Measurements from ENCODE around the gene CDKN2B-AS1. TPM values are rescaled to one million over a fixed set of nuclear protein-coding genes. Genes with fewer than 3 reads are reported as not detected.

The CDKN2B-AS1 gene
- polyA plus RNA-seq, 1 donor (not counting 4 experiments of a cell fraction or from before 2014, with no cell fraction given): 1.1 TPM

GRCh38 chr9:22068369-22068768 lies 73.8 kb downstream of the CDKN2B-AS1 start:
- Histone ChIP-seq H4K20me1 (ENCODE audit: control insufficient read depth, extremely low read depth, insufficient read depth, low read length) (no peaks in the 10 kb centered on the region), H3K4me2 (ENCODE audit: control insufficient read depth, extremely low read depth, insufficient read depth, low read depth, low read length) (no peak overlapping the region), H3K4me3 (ENCODE audit: control insufficient read depth in 2 of 3, extremely low read depth in 1 of 3, insufficient read depth in 2 of 3, low read depth in 1 of 3, low read length in 3 of 3) (no peak overlapping the region), H3K27me3 (ENCODE audit: control insufficient read depth, extremely low read depth, insufficient read depth, low read length) (no peaks in the 10 kb centered on the region), H3K79me2 (ENCODE audit: control insufficient read depth, insufficient read depth, low read length) (no peaks in the 10 kb centered on the region), H3K9ac (ENCODE audit: control insufficient read depth, extremely low read depth, insufficient read depth, low read length) (no peak overlapping the region), H3K9me3 (ENCODE audit: control insufficient read depth, low read depth, low read length) (no peaks in the 10 kb centered on the region), H3K36me3 (ENCODE audit: control insufficient read depth in 2 of 2, extremely low read depth in 1 of 2, insufficient read depth in 2 of 2, low read length in 2 of 2) (no peaks in the 10 kb centered on the region), H2AFZ (ENCODE audit: control insufficient read depth, low read length) (no peak overlapping the region), H3K27ac (ENCODE audit: control insufficient read depth, insufficient read depth, low read length) (no peak overlapping the region), H3K9me1 (ENCODE audit: control insufficient read depth, extremely low read depth, insufficient read depth, low read length) (no peaks in the 10 kb centered on the region), H3K4me1 (ENCODE audit: control insufficient read depth, extremely low read depth, insufficient read depth, low read length) (peaks cover 4% of the 10 kb centered on the region)
- no peak for DNase-seq (ENCODE audit: low read depth, low spot score)
- TF ChIP-seq CTCF (optimal IDR thresholded peaks at IDR 0.05 in 1 of 3, IDR thresholded peaks at IDR 0.05 in 1 of 3, conservative IDR thresholded peaks at IDR 0.05 in 1 of 3; ENCODE audit: extremely low read depth in 1 of 3, insufficient read depth in 2 of 3, low read length in 3 of 3) (no peak), EZH2 (IDR thresholded peaks at IDR 0.05; ENCODE audit: low read length) (no peak)
- dilution Hi-C loops (cut with MboI; ENCODE audit: extremely low pct_ligation_motif_present, low sequenced_read_pairs): no loop called here
- FAIRE-seq: no peak

GRCh38 chr9:22073349-22073748 lies 78.8 kb downstream of the CDKN2B-AS1 start:
- Histone ChIP-seq H4K20me1 (ENCODE audit: control insufficient read depth, extremely low read depth, insufficient read depth, low read length) (no peaks in the 10 kb centered on the region), H3K4me2 (ENCODE audit: control insufficient read depth, extremely low read depth, insufficient read depth, low read depth, low read length) (no peak overlapping the region), H3K79me2 (ENCODE audit: control insufficient read depth, insufficient read depth, low read length) (no peaks in the 10 kb centered on the region), H3K36me3 (ENCODE audit: control insufficient read depth in 2 of 2, extremely low read depth in 1 of 2, insufficient read depth in 2 of 2, low read length in 2 of 2) (no peaks in the 10 kb centered on the region), H3K9ac (ENCODE audit: control insufficient read depth, extremely low read depth, insufficient read depth, low read length) (no peak overlapping the region), H3K9me1 (ENCODE audit: control insufficient read depth, extremely low read depth, insufficient read depth, low read length) (no peaks in the 10 kb centered on the region), H2AFZ (ENCODE audit: control insufficient read depth, low read length) (no peak overlapping the region), H3K27me3 (ENCODE audit: control insufficient read depth, extremely low read depth, insufficient read depth, low read length) (no peaks in the 10 kb centered on the region), H3K9me3 (ENCODE audit: control insufficient read depth, low read depth, low read length) (no peaks in the 10 kb centered on the region), H3K27ac (ENCODE audit: control insufficient read depth, insufficient read depth, low read length) (no peak overlapping the region), H3K4me3 (ENCODE audit: control insufficient read depth in 2 of 3, extremely low read depth in 1 of 3, insufficient read depth in 2 of 3, low read depth in 1 of 3, low read length in 3 of 3) (no peak overlapping the region), H3K4me1 (ENCODE audit: control insufficient read depth, extremely low read depth, insufficient read depth, low read length) (no peaks in the 10 kb centered on the region)
- TF ChIP-seq CTCF (optimal IDR thresholded peaks at IDR 0.05 in 1 of 3, IDR thresholded peaks at IDR 0.05 in 1 of 3, conservative IDR thresholded peaks at IDR 0.05 in 1 of 3; ENCODE audit: extremely low read depth in 1 of 3, insufficient read depth in 2 of 3, low read length in 3 of 3): no peak
- TF ChIP-seq EZH2 (IDR thresholded peaks at IDR 0.05; ENCODE audit: low read length): no peak
- peak; percentile 29 for FAIRE-seq
- dilution Hi-C loops (cut with MboI; ENCODE audit: extremely low pct_ligation_motif_present, low sequenced_read_pairs): no loop called here
- no peak for DNase-seq (ENCODE audit: low read depth, low spot score)

Data from keratinocyte (primary cell).